Stimulated activated CD4-positive, alpha-beta T cell treated with anti-CD3 and anti-CD28 coated beads, TNF-alpha, amount 100 ng/mL, for 48 hours (primary cell): Measurements from ENCODE around the gene DCAF12.

ENCODE experiments used
- DNase-seq, 3 donors: peaks; one replicate each; pipeline ENCODE4 v3.0.0-alpha.2; 2020; ENCODE audit warnings: low read depth in 3 of 3

The DCAF12 gene

GRCh38 chr9:34125681-34126206, 754 bp downstream of the DCAF12 start:
- no peak for DNase-seq

- no peak for DNase-seq
Observed at GRCh38 chr9:34124926-34125325, 1.6 kb downstream of the DCAF12 start.

- DNase-seq = no peak
Observed at GRCh38 chr9:34124099-34124498, 2.4 kb downstream of the DCAF12 start.

DNA sequence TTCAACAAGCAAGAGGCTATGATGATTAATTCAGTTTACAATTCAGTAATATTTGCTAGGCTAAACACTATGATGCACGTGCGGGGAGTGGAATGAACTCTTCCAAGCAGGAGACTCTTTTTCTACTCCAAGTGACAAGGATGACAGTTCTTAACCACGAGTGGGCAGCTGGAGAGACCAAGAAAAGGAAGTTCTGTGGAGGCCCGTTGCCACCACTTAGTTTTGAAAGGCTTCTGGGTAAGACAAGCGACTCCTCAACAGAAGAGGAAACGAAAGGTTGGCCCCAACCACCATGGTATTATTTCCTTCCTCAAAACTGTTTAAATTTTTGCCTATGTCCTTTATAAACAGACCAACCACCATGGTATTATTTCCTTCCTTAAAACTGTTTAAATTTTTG, 2.8 kb downstream of the DCAF12 start:
- DNase-seq = no peak

GRCh38 chr9:34121996-34122395, 4.5 kb downstream of the DCAF12 start:
- DNase-seq = no peak

DNA sequence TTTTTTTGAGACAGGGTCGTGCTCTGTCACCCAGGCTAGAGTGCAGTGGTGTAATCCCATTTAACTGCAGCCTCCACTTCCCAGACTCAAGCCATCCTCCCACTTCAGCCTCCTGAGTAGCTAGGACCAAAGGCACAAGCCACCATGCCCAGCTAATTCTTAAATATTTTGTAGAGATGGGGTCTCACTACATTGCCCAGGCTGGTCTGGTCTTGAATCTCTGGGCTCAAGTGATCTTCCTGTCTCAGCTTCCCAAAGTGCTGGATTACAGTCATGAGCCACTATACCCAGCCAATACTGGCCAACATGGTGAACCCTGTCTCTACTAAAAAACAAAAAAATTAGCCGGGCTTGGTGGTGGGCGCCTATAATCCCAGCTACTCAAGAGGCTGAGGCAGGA, 6.8 kb downstream of the DCAF12 start:
- no peak for DNase-seq

GRCh38 chr9:34114436-34114835, 12.1 kb downstream of the DCAF12 start:
- DNase-seq = no peak

DNA sequence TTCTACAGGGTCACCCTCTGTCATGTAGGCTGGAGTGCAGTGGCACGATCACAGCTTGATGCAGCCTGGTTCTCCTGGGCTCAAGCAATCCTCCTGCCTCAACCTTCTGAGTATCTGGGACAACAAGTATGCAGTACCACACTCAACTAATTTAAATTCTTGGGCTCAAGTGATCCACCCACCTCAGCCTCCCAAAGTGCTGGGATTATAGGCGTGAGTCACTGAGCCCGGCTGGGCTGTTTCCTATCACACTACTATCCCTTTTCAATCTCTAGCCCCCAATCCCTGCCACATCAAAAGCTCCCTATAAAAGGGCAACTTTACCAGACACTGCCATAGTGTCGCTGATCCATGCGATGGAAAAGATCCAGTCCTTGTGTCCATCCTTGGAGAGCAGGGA, 20.4 kb downstream of the DCAF12 start:
- DNase-seq = no peak

DNA sequence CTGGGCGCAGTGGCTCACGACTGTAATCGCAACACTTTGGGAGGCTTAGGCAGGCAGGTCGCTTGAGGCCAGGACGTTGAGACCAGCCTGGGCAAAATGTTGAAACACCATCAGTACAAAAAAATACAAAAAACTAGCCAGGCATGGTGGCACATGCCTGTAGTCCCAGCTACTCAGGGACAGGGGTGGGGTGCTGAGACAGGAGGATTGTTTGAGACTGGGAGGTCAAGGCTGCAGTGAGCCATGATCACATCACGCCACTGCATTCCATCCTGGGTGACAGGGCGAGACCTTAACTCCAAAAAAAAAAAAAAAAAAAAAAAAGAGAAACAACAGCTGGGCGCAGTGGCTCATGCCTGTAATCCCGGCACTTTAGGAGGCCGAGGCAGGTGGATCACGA, 23.7 kb downstream of the DCAF12 start:
- no peak for DNase-seq

- DNase-seq = no peak
Observed at GRCh38 chr9:34098307-34098706, 28.2 kb downstream of the DCAF12 start.

DNA sequence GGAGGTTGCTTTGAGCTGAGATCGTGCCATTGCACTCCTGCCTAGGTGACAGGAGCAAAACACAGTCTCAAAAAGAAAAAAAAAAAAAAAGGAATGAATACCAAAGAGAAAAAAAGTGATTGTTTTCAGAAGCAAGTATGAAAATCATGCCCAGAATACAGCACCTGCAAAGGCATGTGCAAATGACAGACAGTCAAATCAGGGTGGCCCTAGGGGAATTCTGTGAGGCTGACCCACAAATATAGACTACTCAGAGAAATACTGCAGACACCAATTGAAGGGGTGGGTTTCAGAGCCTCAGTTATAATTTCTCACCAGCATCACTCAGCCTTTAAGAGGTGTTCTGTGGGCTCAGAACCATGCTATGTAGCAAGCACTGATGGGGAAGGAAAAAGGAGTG, 28.6 kb downstream of the DCAF12 start:
- DNase-seq = no peak

- DNase-seq = no peak
Observed at GRCh38 chr9:34096751-34097150, 29.7 kb downstream of the DCAF12 start.

DNA sequence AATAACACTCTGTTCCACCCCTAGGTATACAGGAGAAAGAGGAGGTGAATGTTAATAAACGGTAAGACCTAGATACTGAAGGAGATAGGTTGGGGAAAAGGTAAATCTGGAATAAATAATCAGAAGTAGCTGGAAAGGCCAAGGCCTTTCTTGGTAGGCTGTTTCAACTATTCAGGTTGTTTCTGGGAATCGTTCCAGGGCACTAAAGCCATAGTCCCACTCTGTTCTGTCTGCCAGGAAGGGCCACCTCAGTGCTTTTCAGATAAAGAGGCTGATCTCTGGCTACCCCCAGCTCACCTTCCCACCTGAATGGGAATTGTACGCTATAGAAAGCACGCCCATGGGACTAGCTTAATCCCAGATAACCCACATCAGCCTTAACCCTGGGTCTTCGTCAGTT, 32.9 kb downstream of the DCAF12 start:
- DNase-seq = no peak

- no peak for DNase-seq
Observed at GRCh38 chr9:34089311-34089710, 37.2 kb downstream of the DCAF12 start.

- no peak for DNase-seq
Observed at GRCh38 chr9:34087370-34087769, 39.1 kb downstream of the DCAF12 start.

DNA sequence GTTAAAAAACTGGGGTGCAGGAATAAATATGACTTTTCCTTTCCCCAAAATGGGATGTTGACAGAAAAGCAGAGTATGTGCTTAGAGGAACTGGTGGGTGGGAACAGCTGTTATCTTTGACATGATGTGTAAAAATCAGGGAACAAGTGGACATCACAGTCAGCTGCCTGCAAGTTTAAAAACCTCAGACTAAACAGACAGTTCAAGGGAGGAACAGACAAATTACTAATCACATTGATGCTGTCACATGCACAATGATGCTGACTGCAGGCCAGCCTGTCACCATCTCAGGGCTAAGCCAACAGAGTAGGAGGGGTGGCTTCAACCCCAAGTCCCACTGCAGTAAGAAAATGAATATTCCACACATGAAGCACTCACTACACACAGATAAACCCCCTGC, 39.6 kb downstream of the DCAF12 start:
- no peak for DNase-seq

DNA sequence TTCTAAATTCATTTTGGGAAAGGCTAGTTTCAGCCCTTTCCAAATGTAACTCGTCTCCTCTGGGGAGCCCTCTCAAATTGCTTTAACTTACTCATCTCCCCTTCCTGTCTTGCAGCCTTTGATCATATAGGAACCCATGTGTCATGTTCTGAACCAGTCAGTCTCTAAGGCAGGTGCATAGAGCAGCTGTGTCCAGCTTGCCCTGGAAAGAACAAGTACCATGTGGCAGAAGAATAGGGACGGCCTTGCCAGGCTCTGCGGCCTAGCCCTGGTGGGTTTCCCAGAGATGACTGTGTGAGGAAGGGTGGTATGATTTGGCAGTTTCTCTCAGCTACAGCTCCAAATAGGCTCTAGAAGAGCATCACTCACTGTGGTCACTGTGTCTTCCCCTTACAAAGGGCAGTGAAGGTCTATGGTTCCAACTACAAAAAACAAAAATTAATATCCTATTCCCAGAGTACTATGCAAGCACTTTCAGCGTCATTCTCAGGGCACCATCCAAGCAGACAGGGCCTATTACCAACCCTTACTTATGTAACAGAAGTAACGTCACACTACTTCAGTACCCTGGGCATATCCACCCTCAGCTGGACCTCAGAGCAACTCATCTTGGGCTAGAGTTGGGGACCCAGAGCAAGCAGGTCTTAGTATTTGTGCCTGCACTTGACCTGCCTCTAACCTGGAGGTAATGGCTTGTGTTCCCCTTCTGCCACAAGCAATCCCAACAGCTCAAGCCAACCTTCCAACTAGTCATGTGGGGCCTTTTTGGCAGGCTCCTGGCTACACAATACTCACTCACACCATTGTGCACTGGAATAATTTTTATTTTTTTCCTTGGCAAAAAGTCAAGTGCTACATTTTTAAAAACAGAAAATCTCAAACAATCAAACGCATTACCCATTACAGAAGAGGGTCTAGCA, 40.7 kb downstream of the DCAF12 start:
- DNase-seq = no peak

- no peak for DNase-seq
Observed at GRCh38 chr9:34084562-34084961, 41.9 kb downstream of the DCAF12 start.

GRCh38 chr9:34079181-34079580, 47.3 kb downstream of the DCAF12 start:
- no peak for DNase-seq

- no peak for DNase-seq
Observed at GRCh38 chr9:34072868-34073590, 53.5 kb downstream of the DCAF12 start.

DNA sequence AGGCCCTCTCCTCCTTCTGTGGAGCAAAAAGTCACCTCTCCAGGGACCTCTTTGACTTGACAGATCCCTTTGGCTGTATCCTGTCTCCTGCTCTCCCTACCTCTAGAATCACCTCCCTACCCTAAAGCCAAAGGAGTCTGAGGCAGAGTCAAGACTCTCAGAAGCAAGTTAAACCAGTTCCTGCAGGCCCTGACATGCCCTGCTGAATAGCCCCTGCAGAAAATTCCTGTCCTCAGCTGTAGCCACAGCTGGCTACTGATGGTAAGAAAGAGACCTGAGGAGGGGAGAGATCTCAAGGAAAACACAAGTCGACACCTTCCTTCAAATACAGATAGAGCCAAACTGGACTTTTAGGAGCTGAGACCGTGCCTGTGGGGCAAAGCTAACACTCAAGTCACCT, 54.1 kb downstream of the DCAF12 start:
- no peak for DNase-seq

GRCh38 chr9:34070606-34071324, 55.7 kb downstream of the DCAF12 start:
- no peak for DNase-seq
